22Rv1 (cell line): ENCODE data around the gene PTCHD4.

ENCODE experiments used
- ZFX ChIP-seq: fragments of 450-650 bp; IDR thresholded peaks from 2 replicates; pipeline ENCODE4 v1.6.1; 2017; ENCODE audit warnings: antibody characterized with exemption, borderline replicate concordance
- TF ChIP-seq, protein P1 (sequence below): fragments of 450-650 bp; IDR thresholded peaks from 2 replicates; pipeline ENCODE4 v1.5.1; 2017; ENCODE audit warnings: mild to moderate bottlenecking

DNA sequence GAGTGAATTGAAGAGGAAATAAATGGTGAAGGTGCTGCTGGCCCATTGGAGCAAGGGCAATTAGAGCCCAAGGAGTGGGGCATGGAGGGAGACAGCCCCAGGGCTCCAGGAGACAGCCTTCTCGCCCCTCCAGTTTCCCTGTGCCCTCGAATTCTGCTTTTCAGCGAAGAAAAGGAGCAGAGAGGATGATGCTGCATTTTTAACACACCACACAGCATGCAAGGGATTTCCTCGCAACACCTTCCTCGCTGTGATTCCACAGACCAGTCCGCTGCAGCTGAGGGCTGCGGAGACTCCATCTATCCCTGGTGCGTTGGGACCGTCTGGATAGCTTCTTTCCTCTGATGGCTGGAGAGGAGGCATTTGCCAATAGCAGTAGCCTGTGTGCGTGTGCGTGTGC is 41.7 kb downstream of the PTCHD4 start:
- TF ChIP-seq, protein P1, sequence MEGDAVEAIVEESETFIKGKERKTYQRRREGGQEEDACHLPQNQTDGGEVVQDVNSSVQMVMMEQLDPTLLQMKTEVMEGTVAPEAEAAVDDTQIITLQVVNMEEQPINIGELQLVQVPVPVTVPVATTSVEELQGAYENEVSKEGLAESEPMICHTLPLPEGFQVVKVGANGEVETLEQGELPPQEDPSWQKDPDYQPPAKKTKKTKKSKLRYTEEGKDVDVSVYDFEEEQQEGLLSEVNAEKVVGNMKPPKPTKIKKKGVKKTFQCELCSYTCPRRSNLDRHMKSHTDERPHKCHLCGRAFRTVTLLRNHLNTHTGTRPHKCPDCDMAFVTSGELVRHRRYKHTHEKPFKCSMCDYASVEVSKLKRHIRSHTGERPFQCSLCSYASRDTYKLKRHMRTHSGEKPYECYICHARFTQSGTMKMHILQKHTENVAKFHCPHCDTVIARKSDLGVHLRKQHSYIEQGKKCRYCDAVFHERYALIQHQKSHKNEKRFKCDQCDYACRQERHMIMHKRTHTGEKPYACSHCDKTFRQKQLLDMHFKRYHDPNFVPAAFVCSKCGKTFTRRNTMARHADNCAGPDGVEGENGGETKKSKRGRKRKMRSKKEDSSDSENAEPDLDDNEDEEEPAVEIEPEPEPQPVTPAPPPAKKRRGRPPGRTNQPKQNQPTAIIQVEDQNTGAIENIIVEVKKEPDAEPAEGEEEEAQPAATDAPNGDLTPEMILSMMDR = no peak
- TF ChIP-seq ZFX = no peak
